A549 (cell line): ENCODE measurements around the gene LRRC4.

ENCODE experiments used
- CHD2 ChIP-seq: fragments of 150-350 bp; IDR thresholded peaks from 2 replicates; pipeline ENCODE4 v1.6.1; 2014; ENCODE audit warnings: low read length; ENCODE audit not compliant: partially characterized antibody
- CHD4 ChIP-seq: fragments of 200-600 bp; sonication (generic); IDR thresholded peaks from 2 replicates; pipeline ENCODE4 v1.6.1; 2016; ENCODE audit warnings: antibody characterized with exemption, mild to moderate bottlenecking, borderline replicate concordance
- EHMT2 ChIP-seq: fragments of 200-600 bp; sonication (generic); IDR thresholded peaks from 2 replicates; pipeline ENCODE4 v1.6.1; 2016; ENCODE audit warnings: antibody characterized with exemption, low read depth, mild to moderate bottlenecking, moderate library complexity
- JUN ChIP-seq, 2 experiments: fragments of >200 bp; sonication (Bioruptor Twin); formaldehyde crosslinking; IDR thresholded peaks; 2 replicates in 1 of 2; 3 replicates in 1 of 2; pipeline ENCODE4 v1.6.1; 2016 to 2017
- JUNB ChIP-seq: fragments of >200 bp; sonication (Bioruptor Twin); formaldehyde crosslinking; IDR thresholded peaks from 2 replicates; pipeline ENCODE4 v1.6.1; 2016
- MAZ ChIP-seq: fragments of 150-350 bp; IDR thresholded peaks from 2 replicates; pipeline ENCODE4 v1.6.1; 2014; ENCODE audit warnings: antibody characterized with exemption, low read depth, low read length, borderline replicate concordance
- NPAS2 ChIP-seq: fragments of 250-450 bp; sonication (Bioruptor Pico); IDR thresholded peaks from 2 replicates; pipeline ENCODE4 v1.8.0; 2022; ENCODE audit warnings: mild to moderate bottlenecking, moderate library complexity, borderline replicate concordance
- POLR2A ChIP-seq: IDR thresholded peaks from 2 replicates; pipeline ENCODE4 v1.6.1; 2012; ENCODE audit warnings: mild to moderate bottlenecking, low read length
- RAD21 ChIP-seq, 2 experiments: fragments of >200 bp in 1 of 2; sonication (Bioruptor Twin) in 1 of 2; formaldehyde crosslinking in 1 of 2; IDR thresholded peaks in 1 of 2; conservative IDR thresholded peaks in 1 of 2; 2 replicates in 1 of 2; 3 replicates in 1 of 2; pipeline ENCODE4 v1.6.1; 2012 to 2018; ENCODE audit warnings: inconsistent platforms in 1 of 2
- SMC3 ChIP-seq: fragments of >200 bp; sonication (Bioruptor Twin); formaldehyde crosslinking; IDR thresholded peaks from 3 replicates; pipeline ENCODE4 v1.6.1; 2018; ENCODE audit warnings: inconsistent platforms
- TF ChIP-seq, protein P1 (sequence below): fragments of >200 bp; sonication (Bioruptor Twin); formaldehyde crosslinking; IDR thresholded peaks from 3 replicates; pipeline ENCODE4 v1.5.1; 2016
- TF ChIP-seq, protein P2 (sequence below): IDR thresholded peaks from 2 replicates; pipeline ENCODE4 v1.6.1; 2012
- TF ChIP-seq, protein P3 (sequence below): fragments of 150-350 bp; IDR thresholded peaks from 2 replicates; pipeline ENCODE4 v1.6.1; 2014; ENCODE audit warnings: low read depth, mild to moderate bottlenecking, low read length
- TF ChIP-seq, protein P4 (sequence below): fragments of 200-600 bp; sonication (generic); IDR thresholded peaks from 2 replicates; pipeline ENCODE4 v1.6.1; 2016; ENCODE audit warnings: antibody characterized with exemption, mild to moderate bottlenecking, moderate library complexity

DNA sequence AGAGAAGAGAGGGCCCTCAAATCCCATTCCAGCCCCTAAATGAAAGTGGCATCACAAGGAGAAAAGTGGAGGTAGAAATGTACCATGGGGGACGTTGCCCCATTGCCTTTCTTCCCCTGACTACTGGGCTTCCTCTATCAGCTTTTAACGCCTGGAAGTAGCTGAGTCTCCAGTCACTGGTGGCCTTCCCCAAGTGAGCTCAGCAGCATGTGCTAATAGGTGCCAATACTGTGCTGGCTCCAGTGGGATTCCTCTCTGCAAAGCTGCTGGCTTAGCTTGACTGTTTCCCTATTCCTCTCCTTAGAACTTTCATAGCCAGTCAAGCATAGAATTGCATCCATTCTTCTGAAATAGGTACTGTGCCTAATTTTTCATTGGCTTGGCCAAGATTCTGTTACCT is 32.6 kb downstream of the LRRC4 start:
- TF ChIP-seq, protein P1, sequence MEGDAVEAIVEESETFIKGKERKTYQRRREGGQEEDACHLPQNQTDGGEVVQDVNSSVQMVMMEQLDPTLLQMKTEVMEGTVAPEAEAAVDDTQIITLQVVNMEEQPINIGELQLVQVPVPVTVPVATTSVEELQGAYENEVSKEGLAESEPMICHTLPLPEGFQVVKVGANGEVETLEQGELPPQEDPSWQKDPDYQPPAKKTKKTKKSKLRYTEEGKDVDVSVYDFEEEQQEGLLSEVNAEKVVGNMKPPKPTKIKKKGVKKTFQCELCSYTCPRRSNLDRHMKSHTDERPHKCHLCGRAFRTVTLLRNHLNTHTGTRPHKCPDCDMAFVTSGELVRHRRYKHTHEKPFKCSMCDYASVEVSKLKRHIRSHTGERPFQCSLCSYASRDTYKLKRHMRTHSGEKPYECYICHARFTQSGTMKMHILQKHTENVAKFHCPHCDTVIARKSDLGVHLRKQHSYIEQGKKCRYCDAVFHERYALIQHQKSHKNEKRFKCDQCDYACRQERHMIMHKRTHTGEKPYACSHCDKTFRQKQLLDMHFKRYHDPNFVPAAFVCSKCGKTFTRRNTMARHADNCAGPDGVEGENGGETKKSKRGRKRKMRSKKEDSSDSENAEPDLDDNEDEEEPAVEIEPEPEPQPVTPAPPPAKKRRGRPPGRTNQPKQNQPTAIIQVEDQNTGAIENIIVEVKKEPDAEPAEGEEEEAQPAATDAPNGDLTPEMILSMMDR: no peak
- no peak for TF ChIP-seq MAZ
- TF ChIP-seq JUNB: no peak
- no peak for TF ChIP-seq CHD2
- TF ChIP-seq, protein P2, sequence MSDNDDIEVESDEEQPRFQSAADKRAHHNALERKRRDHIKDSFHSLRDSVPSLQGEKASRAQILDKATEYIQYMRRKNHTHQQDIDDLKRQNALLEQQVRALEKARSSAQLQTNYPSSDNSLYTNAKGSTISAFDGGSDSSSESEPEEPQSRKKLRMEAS: no peak
- TF ChIP-seq POLR2A: no peak
- TF ChIP-seq, protein P3, sequence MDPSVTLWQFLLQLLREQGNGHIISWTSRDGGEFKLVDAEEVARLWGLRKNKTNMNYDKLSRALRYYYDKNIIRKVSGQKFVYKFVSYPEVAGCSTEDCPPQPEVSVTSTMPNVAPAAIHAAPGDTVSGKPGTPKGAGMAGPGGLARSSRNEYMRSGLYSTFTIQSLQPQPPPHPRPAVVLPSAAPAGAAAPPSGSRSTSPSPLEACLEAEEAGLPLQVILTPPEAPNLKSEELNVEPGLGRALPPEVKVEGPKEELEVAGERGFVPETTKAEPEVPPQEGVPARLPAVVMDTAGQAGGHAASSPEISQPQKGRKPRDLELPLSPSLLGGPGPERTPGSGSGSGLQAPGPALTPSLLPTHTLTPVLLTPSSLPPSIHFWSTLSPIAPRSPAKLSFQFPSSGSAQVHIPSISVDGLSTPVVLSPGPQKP: no peak
- no peak for TF ChIP-seq EHMT2
- no peak for TF ChIP-seq SMC3
- no peak for TF ChIP-seq JUN (IDR thresholded peaks at IDR 0.05)
- TF ChIP-seq, protein P4, sequence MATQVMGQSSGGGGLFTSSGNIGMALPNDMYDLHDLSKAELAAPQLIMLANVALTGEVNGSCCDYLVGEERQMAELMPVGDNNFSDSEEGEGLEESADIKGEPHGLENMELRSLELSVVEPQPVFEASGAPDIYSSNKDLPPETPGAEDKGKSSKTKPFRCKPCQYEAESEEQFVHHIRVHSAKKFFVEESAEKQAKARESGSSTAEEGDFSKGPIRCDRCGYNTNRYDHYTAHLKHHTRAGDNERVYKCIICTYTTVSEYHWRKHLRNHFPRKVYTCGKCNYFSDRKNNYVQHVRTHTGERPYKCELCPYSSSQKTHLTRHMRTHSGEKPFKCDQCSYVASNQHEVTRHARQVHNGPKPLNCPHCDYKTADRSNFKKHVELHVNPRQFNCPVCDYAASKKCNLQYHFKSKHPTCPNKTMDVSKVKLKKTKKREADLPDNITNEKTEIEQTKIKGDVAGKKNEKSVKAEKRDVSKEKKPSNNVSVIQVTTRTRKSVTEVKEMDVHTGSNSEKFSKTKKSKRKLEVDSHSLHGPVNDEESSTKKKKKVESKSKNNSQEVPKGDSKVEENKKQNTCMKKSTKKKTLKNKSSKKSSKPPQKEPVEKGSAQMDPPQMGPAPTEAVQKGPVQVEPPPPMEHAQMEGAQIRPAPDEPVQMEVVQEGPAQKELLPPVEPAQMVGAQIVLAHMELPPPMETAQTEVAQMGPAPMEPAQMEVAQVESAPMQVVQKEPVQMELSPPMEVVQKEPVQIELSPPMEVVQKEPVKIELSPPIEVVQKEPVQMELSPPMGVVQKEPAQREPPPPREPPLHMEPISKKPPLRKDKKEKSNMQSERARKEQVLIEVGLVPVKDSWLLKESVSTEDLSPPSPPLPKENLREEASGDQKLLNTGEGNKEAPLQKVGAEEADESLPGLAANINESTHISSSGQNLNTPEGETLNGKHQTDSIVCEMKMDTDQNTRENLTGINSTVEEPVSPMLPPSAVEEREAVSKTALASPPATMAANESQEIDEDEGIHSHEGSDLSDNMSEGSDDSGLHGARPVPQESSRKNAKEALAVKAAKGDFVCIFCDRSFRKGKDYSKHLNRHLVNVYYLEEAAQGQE: no peak
- TF ChIP-seq CHD4: no peak
- no peak for TF ChIP-seq NPAS2
- no peak for TF ChIP-seq RAD21 (conservative IDR thresholded peaks at IDR 0.05 in 1 of 2, IDR thresholded peaks at IDR 0.05 in 1 of 2)
